Stimulated activated naive CD8-positive, alpha-beta T cell treated with anti-CD3 and anti-CD28 coated beads, Interleukin-15, amount 100 ng/mL, for 72 hours (primary cell): ENCODE results near the gene METTL24.

Experiments
- ATAC-seq: fragments of 150-1000 bp; cut with Tn5 transposase; 2 replicates; pipeline ENCODE4 v1.10.0; 2021; ENCODE audit warnings: mild to moderate bottlenecking, moderate library complexity
- DNase-seq, 2 donors: peaks; one replicate each; pipeline ENCODE4 v3.0.0; 2021 to 2022
- H3K27ac Mint-ChIP-seq, 2 donors: one replicate each; pipeline ENCODE4 v1.8.0; 2022; ENCODE audit warnings: mild to moderate bottlenecking in 2 of 2, mixed read lengths in 2 of 2, moderate library complexity in 2 of 2
- H3K27me3 Mint-ChIP-seq: one replicate; pipeline ENCODE4 v1.8.0; 2022; ENCODE audit warnings: mixed read lengths
- H3K4me1 Mint-ChIP-seq: one replicate; pipeline ENCODE4 v1.8.0; 2022; ENCODE audit warnings: mild to moderate bottlenecking, mixed read lengths
- H3K4me3 Mint-ChIP-seq, 2 donors: one replicate each; pipeline ENCODE4 v1.8.0; 2022; ENCODE audit warnings: mild to moderate bottlenecking in 2 of 2, mixed read lengths in 2 of 2, moderate library complexity in 1 of 2
- H3K9me3 Mint-ChIP-seq, 2 donors: one replicate each; pipeline ENCODE4 v1.8.0; 2022; ENCODE audit warnings: mixed read lengths in 2 of 2

Gene METTL24

DNA sequence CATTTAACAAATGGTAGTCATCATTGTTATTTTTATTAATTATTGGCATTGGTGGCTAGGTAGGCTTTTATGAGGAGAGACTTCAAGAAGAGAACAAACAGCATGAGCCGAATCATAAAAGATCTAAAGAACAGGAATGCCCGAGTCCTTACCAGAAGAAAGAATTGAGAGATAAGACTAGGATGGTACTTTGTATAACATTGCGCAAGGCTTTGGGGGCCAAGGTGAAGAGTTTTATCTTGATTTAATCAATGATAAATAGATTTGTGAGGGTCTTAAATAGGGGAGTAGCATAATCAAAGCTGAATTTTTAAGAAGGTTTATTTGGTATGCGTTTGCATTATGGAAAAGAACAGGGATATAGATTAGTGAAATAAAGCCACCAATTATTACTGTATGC is 162.5 kb downstream of the METTL24 start:
- Mint-ChIP-seq H3K27ac (no peak overlapping the region), H3K27me3 (no peaks in the 10 kb centered on the region), H3K4me1 (peaks cover 5% of the 10 kb centered on the region), H3K9me3 (no peaks in the 10 kb centered on the region), H3K4me3 (no peak overlapping the region)
- ATAC-seq, result no peak
- no peak for DNase-seq
